Measurements from ENCODE around the gene TENT4A. TPM values are rescaled to one million over a fixed set of nuclear protein-coding genes. Genes with fewer than 3 reads are reported as not detected.
A peak's percentile ranks its signal among the peaks of the same experiment; 100 is the strongest.

TENT4A gene
- total RNA-seq, 1 donor, result 21.4 TPM

DNA sequence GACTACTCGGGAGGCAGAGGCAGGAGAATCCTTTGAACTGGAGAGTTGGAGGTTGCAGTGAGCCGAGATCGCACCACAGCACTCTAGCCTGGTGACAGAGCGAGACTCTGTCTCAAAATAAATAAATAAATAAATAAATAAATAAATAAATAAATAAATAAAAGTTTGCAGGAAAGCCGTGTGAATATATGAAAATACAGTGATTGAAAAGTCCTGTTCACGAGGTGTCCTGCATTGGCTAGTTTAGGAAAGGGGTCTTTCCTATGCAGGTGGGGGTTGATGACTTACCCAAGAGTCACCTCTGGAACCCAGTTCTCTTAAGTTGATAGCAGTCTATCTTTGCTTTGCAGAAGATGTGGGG, 7.3 kb downstream of the TENT4A start:
- Histone ChIP-seq H3K36me3 (ENCODE audit: insufficient read depth, low read length) (peaks cover 14% of the 10 kb centered on the region), H3K27ac (ENCODE audit: low read depth, low read length) (no peak overlapping the region), H2AFZ (ENCODE audit: low read length) (no peak overlapping the region), H3K9me3 (ENCODE audit: low read depth, low read length) (no peaks in the 10 kb centered on the region), H4K20me1 (ENCODE audit: insufficient read depth, low read length) (peaks cover 75% of the 10 kb centered on the region), H3K4me2 (ENCODE audit: insufficient read depth, low read length) (no peak overlapping the region), H3K4me3 (ENCODE audit: insufficient read depth, low read length) (no peak overlapping the region), H3K27me3 (ENCODE audit: insufficient read depth, low read length) (no peaks in the 10 kb centered on the region), H3K4me1 (ENCODE audit: insufficient read depth, low read length) (peaks cover 47% of the 10 kb centered on the region), H3K79me2 (ENCODE audit: insufficient read depth, low read length) (peaks cover 96% of the 10 kb centered on the region)
- TF ChIP-seq, protein P1, sequence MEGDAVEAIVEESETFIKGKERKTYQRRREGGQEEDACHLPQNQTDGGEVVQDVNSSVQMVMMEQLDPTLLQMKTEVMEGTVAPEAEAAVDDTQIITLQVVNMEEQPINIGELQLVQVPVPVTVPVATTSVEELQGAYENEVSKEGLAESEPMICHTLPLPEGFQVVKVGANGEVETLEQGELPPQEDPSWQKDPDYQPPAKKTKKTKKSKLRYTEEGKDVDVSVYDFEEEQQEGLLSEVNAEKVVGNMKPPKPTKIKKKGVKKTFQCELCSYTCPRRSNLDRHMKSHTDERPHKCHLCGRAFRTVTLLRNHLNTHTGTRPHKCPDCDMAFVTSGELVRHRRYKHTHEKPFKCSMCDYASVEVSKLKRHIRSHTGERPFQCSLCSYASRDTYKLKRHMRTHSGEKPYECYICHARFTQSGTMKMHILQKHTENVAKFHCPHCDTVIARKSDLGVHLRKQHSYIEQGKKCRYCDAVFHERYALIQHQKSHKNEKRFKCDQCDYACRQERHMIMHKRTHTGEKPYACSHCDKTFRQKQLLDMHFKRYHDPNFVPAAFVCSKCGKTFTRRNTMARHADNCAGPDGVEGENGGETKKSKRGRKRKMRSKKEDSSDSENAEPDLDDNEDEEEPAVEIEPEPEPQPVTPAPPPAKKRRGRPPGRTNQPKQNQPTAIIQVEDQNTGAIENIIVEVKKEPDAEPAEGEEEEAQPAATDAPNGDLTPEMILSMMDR (IDR thresholded peaks at IDR 0.05; ENCODE audit: extremely low read depth, low read depth, low read length), result no peak
- no peak for DNase-seq (ENCODE audit: insufficient read length, low spot score, missing footprints)

DNA sequence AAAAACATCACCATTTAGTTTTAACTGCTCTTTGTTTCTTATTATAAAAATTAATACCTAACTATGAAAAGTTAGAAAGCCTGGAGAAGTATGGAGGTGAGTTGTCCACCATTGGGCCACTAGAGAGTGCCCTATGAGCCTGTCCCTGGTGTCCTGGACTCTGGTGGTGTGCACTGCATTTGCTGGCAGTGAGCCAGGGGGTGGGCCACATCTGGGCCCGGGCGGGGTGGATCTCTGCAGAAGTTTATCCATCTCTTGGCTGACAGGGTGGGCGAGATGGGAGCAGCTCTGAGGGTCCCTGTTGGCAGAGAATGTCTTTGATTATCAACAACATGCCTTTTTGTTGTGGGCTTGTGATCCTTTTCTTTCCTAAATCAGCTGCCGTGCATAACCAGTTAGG, 8.2 kb downstream of the TENT4A start:
- Histone ChIP-seq H3K4me1 (ENCODE audit: insufficient read depth, low read length) (peaks cover 38% of the 10 kb centered on the region), H3K36me3 (ENCODE audit: insufficient read depth, low read length) (peaks cover 14% of the 10 kb centered on the region), H3K79me2 (ENCODE audit: insufficient read depth, low read length) (peaks cover 96% of the 10 kb centered on the region), H3K4me3 (ENCODE audit: insufficient read depth, low read length) (peak overlapping the region; percentile 64), H3K27me3 (ENCODE audit: insufficient read depth, low read length) (no peaks in the 10 kb centered on the region), H3K4me2 (ENCODE audit: insufficient read depth, low read length) (peak overlapping the region; percentile 89), H4K20me1 (ENCODE audit: insufficient read depth, low read length) (peaks cover 75% of the 10 kb centered on the region), H2AFZ (ENCODE audit: low read length) (peak overlapping the region; percentile 43), H3K9me3 (ENCODE audit: low read depth, low read length) (no peaks in the 10 kb centered on the region), H3K27ac (ENCODE audit: low read depth, low read length) (peak overlapping the region; percentile 56)
- peak; percentile 79 for DNase-seq (ENCODE audit: insufficient read length, low spot score, missing footprints)
- TF ChIP-seq, protein P1 (IDR thresholded peaks at IDR 0.05; ENCODE audit: extremely low read depth, low read depth, low read length), result no peak

DNA sequence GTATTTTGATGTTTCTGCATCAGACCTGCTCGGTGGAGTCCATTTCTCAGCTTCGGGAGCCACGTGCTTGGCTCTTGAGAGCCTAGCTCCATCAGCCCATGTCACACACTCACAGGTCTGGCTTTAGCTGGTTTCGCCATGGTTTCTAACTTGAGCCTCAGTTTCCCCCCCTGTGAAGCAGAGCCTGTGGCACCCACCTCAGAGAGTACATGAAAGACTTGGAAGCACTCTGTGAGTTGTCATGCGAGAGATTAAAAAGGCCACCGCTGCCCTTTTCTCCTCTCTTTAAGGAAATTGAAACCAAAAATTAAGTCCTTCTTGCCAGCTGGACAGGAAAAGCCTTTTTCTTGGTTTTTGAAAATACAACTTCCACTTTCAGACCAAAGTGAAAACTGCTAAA, 8.8 kb downstream of the TENT4A start:
- H3K4me1 ChIP-seq (ENCODE audit: insufficient read depth, low read length), result peaks cover 36% of the 10 kb centered on the region
- TF ChIP-seq, protein P1 (IDR thresholded peaks at IDR 0.05; ENCODE audit: extremely low read depth, low read depth, low read length), result no peak
- DNase-seq (ENCODE audit: insufficient read length, low spot score, missing footprints), result peak; percentile 86
- peaks cover 14% of the 10 kb centered on the region for H3K36me3 ChIP-seq (ENCODE audit: insufficient read depth, low read length)
- peaks cover 96% of the 10 kb centered on the region for H3K79me2 ChIP-seq (ENCODE audit: insufficient read depth, low read length)
- peak overlapping the region; percentile 43 for H2AFZ ChIP-seq (ENCODE audit: low read length)
- H3K9me3 ChIP-seq (ENCODE audit: low read depth, low read length), result no peaks in the 10 kb centered on the region
- peak overlapping the region; percentile 89 for H3K4me2 ChIP-seq (ENCODE audit: insufficient read depth, low read length)
- H3K27ac ChIP-seq (ENCODE audit: low read depth, low read length), result peak overlapping the region; percentile 56
- H3K4me3 ChIP-seq (ENCODE audit: insufficient read depth, low read length), result peak overlapping the region; percentile 64
- peaks cover 75% of the 10 kb centered on the region for H4K20me1 ChIP-seq (ENCODE audit: insufficient read depth, low read length)
- no peaks in the 10 kb centered on the region for H3K27me3 ChIP-seq (ENCODE audit: insufficient read depth, low read length)

DNA sequence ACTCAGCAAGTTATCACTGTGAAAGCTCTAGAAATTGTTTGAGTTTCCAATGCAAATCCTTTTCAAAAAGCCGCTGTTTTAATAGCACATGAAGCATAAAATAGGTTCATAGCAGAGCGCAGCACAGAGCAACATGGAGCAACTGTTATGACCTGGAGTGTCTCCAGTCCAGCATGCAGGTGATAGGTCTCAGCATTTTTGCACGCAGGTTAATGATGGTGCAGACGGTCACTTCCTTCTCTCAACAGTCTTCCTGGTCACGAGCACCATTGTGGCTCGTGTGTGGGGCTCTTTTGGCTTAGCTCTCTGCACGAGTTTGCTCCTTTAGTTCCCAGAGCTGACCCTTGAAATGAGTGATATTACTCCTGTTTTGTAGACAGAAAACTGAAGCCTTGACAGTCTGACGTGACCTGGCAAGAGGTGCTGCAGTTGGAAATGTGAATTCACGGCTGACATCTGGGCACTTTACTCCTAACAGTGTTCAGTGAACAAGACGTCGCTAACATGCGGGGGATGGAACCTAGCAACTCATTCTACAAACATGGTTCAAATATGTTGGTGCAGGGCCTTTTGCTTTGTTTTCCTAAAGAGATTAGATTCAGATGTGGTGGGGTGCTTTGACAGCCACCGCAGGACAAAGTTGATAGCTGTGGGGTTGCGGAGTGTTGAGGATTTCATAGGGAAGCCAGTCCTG, 10.0 kb downstream of the TENT4A start:
- H3K4me3 ChIP-seq (ENCODE audit: insufficient read depth, low read length), result no peak overlapping the region
- no peak for DNase-seq (ENCODE audit: insufficient read length, low spot score, missing footprints)

More for the DNA sequence above, 10.0 kb downstream of the TENT4A start:
- Histone ChIP-seq H3K36me3 (ENCODE audit: insufficient read depth, low read length) (peaks cover 14% of the 10 kb centered on the region), H3K4me2 (ENCODE audit: insufficient read depth, low read length) (no peak overlapping the region), H3K79me2 (ENCODE audit: insufficient read depth, low read length) (peaks cover 96% of the 10 kb centered on the region), H3K27ac (ENCODE audit: low read depth, low read length) (no peak overlapping the region), H4K20me1 (ENCODE audit: insufficient read depth, low read length) (peaks cover 72% of the 10 kb centered on the region), H3K4me1 (ENCODE audit: insufficient read depth, low read length) (peaks cover 36% of the 10 kb centered on the region), H3K9me3 (ENCODE audit: low read depth, low read length) (no peaks in the 10 kb centered on the region), H2AFZ (ENCODE audit: low read length) (no peak overlapping the region), H3K27me3 (ENCODE audit: insufficient read depth, low read length) (no peaks in the 10 kb centered on the region)
- TF ChIP-seq, protein P1 (IDR thresholded peaks at IDR 0.05; ENCODE audit: extremely low read depth, low read depth, low read length), result no peak

Measured in osteoblast (primary cell).